GM12874 (cell line): ENCODE data around the gene C17orf107.

Source experiments
- CTCF ChIP-seq: IDR thresholded peaks from 2 replicates; pipeline ENCODE4 v1.5.1; 2011; ENCODE audit warnings: low read depth, mild to moderate bottlenecking, control low read depth, low read length, moderate library complexity; ENCODE audit not compliant: insufficient read depth

C17orf107 gene

GRCh38 chr17:4856937-4857314 is 42.4 kb upstream of the C17orf107 start:
- no peak for TF ChIP-seq CTCF

GRCh38 chr17:4858068-4858881 is 41.1 kb upstream of the C17orf107 start:
- TF ChIP-seq CTCF, result no peak

DNA sequence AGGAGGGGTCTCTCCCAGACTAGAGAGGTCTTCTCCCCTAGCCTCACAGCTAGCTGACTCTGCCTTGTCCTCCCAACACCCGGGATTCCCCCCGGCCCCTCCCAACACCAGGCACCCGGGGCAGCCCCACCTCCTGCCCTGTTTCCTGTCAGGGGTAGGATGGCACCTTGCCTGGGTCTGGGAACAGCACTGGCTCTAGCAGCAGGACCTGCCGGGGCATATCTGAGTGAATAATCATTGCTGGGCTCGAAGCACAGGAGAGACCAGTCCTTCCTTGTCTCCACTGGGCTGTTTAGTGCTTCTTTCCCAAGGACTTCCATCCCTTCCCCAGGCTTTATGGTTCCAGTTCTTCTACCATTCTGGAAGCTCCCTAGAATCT is 40.5 kb upstream of the C17orf107 start:
- no peak for TF ChIP-seq CTCF

DNA sequence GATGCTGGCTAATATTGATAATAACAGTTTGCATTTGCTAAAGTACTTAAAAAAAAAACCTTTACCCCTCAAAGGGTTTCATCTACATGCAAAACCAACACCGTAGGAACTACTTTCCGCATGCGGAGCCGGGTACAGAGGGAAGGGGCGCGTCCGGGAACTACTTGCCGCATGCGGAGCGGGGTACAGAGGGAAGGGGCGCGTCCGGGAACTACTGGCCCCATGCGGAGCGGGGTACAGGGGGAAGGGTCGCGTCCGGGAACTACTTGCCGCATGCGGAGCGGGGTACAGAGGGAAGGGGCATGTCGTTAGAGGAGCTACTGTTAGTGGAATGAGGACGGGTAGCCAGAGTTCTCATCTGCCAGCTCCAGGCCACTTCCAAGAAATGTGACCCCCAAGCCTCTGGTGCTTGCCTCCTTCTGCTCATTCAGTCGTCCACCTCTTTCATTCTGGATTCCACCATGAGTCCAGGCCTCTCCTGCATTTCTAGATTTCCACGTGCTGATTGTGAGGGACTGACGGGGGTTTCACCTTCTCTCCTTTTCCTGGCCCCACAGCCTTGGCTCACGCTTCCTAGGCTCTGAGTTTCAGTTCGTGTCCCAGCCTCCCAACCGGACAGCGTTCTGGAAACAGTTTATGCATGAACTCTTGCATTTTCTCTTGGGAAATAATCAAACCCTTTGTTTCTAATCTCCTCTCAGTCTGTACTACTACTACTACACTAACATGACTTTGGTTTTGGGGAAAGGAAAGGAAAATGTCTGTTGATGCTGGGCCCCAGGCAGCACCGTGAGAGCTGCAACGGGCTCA is 39.3 kb upstream of the C17orf107 start:
- TF ChIP-seq CTCF, result no peak

DNA sequence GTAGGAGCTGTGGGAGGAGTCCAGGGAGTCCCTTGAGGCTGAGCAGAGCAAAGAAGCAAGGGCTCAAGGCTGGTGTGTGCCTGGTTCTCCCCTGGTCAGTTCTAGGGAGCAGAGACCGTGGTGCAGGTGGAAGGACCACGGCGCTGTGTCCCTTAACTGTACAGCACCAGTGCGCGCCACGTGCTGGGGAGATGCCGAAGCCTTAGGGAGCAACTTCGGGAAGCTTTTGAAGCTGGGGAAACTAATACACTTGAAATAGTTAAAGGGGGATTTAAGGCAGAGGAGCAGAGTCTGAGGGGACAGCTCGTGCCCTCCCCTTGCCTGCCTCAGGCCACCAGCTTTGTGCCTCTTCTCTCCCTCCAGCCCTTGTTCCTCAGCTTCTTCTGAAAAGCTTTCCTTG is 38.7 kb upstream of the C17orf107 start:
- TF ChIP-seq CTCF, result no peak

GRCh38 chr17:4861052-4861451 is 38.3 kb upstream of the C17orf107 start:
- no peak for TF ChIP-seq CTCF

DNA sequence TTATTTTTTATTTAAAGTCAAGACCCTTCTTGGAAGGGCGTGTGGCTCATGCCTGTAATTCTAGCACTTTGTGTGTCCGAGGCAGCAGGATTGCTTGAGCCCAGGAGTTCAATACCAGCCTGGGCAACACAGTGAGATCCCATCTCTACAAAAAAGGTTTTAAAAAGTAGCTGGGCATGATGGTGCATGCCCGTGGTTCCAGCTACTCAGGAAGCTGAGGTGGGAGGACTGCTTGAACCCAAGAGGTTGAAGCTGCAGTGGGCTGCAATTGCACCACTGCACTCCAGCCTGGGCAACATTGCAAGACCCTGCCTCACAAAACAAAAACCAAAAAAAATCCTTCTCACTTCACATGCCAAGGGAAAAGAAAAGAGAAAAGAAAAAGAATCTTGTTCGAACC is 36.6 kb upstream of the C17orf107 start:
- TF ChIP-seq CTCF, result no peak
